Subcutaneous adipose tissue (tissue), 4 donors: Measurements from ENCODE around the gene USP49. TPM values are rescaled to one million over a fixed set of nuclear protein-coding genes. Genes with fewer than 3 reads are reported as not detected.

Experiments
- small RNA-seq: library from RNA; depleted of rRNA; stranded (forward); fragments of <200 nt; gene quantifications from one replicate; pipeline ENCODE3, GENCODE V24; 2016
- total RNA-seq, 4 donors: library from RNA; depleted of rRNA; stranded (reverse); fragments of >200 nt; gene quantifications; one replicate each; pipeline ENCODE4 v1.1.0, GENCODE V29; 2016

Gene USP49
- total RNA-seq, 4 donors from 2014 or later, result 4.1 to 7.8 (median 5.7) TPM

Small RNAs within 50 kb of the gene (small RNA-seq; reads per million reads assigned to genes)
- gene AL365205.2 (not detected), gene AL365205.3 (not detected), gene RF00019 (0.49 reads per million), gene RF00393 (not detected)

Other genes with a start within 250 kb of the USP49 start
- 10 to 100 TPM in 3 of 4 donors, 1 to 10 TPM in 1; 6.5 to 11.9 (median 10.9) TPM for gene TFEB, start 159.8 kb downstream of the USP49 start, total RNA-seq
- gene PGC, start 148.0 kb downstream of the USP49 start, total RNA-seq, result not detected
- gene FRS3, start 115.5 kb downstream of the USP49 start, total RNA-seq, result 1 to 10 TPM; 2.1 to 6.8 (median 3.6) TPM
- gene PRICKLE4, start 114.6 kb downstream of the USP49 start, total RNA-seq, result 1 to 10 TPM; 2.2 to 5.1 (median 4.3) TPM
- 100 to 1,000 TPM in 2 of 4 donors, 10 to 100 TPM in 2; 74.9 to 164 (median 94.5) TPM for gene TOMM6, start 107.7 kb downstream of the USP49 start, total RNA-seq
- 10 to 100 TPM in 2 of 4 donors, 1 to 10 TPM in 2; 5.8 to 12.9 (median 10.4) TPM for gene MED20, start 25.8 kb upstream of the USP49 start, total RNA-seq
- gene BYSL, start 26.1 kb upstream of the USP49 start, total RNA-seq, result 10 to 100 TPM in 1 of 4 donors, 1 to 10 TPM in 3; 3.2 to 12.1 (median 6.2) TPM
- 100 to 1,000 TPM in 3 of 4 donors, 10 to 100 TPM in 1; 75.2 to 153 (median 130) TPM for gene CCND3, start 46.4 kb upstream of the USP49 start, total RNA-seq
- gene TAF8, start 155.1 kb upstream of the USP49 start, total RNA-seq, result 10 to 100 TPM; 22.7 to 48.8 (median 26.1) TPM
- gene C6orf132, start 247.2 kb upstream of the USP49 start, total RNA-seq, result 1 to 10 TPM; 1.3 to 5.3 (median 2.6) TPM